ENCODE measurements around the gene ATG10.
"Not testable (repeated sequence)": the region's sequence is repeated elsewhere in the genome, so short reads cannot be mapped to it uniquely, and the experiment has no call there.

The ATG10 gene

GRCh38 chr5:82115858-82116257 is 144.0 kb downstream of the ATG10 start:
- DNase-seq (ENCODE audit: low read depth in 3 of 3, low spot score in 1 of 3), result no peak

GRCh38 chr5:82119889-82120288 is 148.1 kb downstream of the ATG10 start:
- DNase-seq (ENCODE audit: low read depth in 3 of 3, low spot score in 1 of 3), result no peak

GRCh38 chr5:82129723-82130285 is 158.0 kb downstream of the ATG10 start:
- DNase-seq (ENCODE audit: low read depth in 3 of 3, low spot score in 1 of 3), result no peak

- no peak for DNase-seq (ENCODE audit: low read depth in 3 of 3, low spot score in 1 of 3)
These were observed 158.8 kb downstream of the ATG10 start for GRCh38 chr5:82130602-82131001.

- DNase-seq (ENCODE audit: low read depth in 3 of 3, low spot score in 1 of 3), result no peak
These were observed 165.4 kb downstream of the ATG10 start for GRCh38 chr5:82137205-82137604.

GRCh38 chr5:82139837-82140236 is 168.0 kb downstream of the ATG10 start:
- not testable (repeated sequence) for DNase-seq (ENCODE audit: low read depth in 3 of 3, low spot score in 1 of 3)

GRCh38 chr5:82142217-82142841 is 170.5 kb downstream of the ATG10 start:
- no peak for DNase-seq (ENCODE audit: low read depth in 3 of 3, low spot score in 1 of 3)

GRCh38 chr5:82142928-82143577 is 171.2 kb downstream of the ATG10 start:
- DNase-seq (ENCODE audit: low read depth in 3 of 3, low spot score in 1 of 3), result no peak

- no peak for DNase-seq (ENCODE audit: low read depth in 3 of 3, low spot score in 1 of 3)
These were observed 176.2 kb downstream of the ATG10 start for GRCh38 chr5:82147860-82148573.

GRCh38 chr5:82149434-82149833 is 177.6 kb downstream of the ATG10 start:
- DNase-seq (ENCODE audit: low read depth in 3 of 3, low spot score in 1 of 3), result no peak

GRCh38 chr5:82150559-82150958 is 178.7 kb downstream of the ATG10 start:
- DNase-seq (ENCODE audit: low read depth in 3 of 3, low spot score in 1 of 3), result no peak

- DNase-seq (ENCODE audit: low read depth in 3 of 3, low spot score in 1 of 3), result no peak
These were observed 179.4 kb downstream of the ATG10 start for GRCh38 chr5:82151204-82151603.

GRCh38 chr5:82151662-82152061 is 179.8 kb downstream of the ATG10 start:
- no peak for DNase-seq (ENCODE audit: low read depth in 3 of 3, low spot score in 1 of 3)

- DNase-seq (ENCODE audit: low read depth in 3 of 3, low spot score in 1 of 3), result no peak
These were observed 181.2 kb downstream of the ATG10 start for GRCh38 chr5:82152978-82153481.

GRCh38 chr5:82154776-82155175 is 183.0 kb downstream of the ATG10 start:
- DNase-seq (ENCODE audit: low read depth in 3 of 3, low spot score in 1 of 3), result no peak

- DNase-seq (ENCODE audit: low read depth in 3 of 3, low spot score in 1 of 3), result no peak
These were observed 183.5 kb downstream of the ATG10 start for GRCh38 chr5:82155305-82155704.

GRCh38 chr5:82156874-82157273 is 185.1 kb downstream of the ATG10 start:
- DNase-seq (ENCODE audit: low read depth in 3 of 3, low spot score in 1 of 3), result no peak

GRCh38 chr5:82158755-82159413 is 187.1 kb downstream of the ATG10 start:
- DNase-seq (ENCODE audit: low read depth in 3 of 3, low spot score in 1 of 3), result no peak

- DNase-seq (ENCODE audit: low read depth in 3 of 3, low spot score in 1 of 3), result no peak
These were observed 189.1 kb downstream of the ATG10 start for GRCh38 chr5:82160948-82161347.

GRCh38 chr5:82162573-82162972 is 190.8 kb downstream of the ATG10 start:
- no peak for DNase-seq (ENCODE audit: low read depth in 3 of 3, low spot score in 1 of 3)

GRCh38 chr5:82163452-82164175 is 191.8 kb downstream of the ATG10 start:
- no peak for DNase-seq (ENCODE audit: low read depth in 3 of 3, low spot score in 1 of 3)

Measured in stimulated activated CD4-positive, alpha-beta T cell treated with anti-CD3 and anti-CD28 coated beads, TNF-alpha, amount 100 ng/mL, for 1 hour (primary cell).